HG03460 (cell line): Measurements from ENCODE around the gene ZBTB46.

Experiments
- ATAC-seq: cut with Tn5 transposase; IDR thresholded peaks from one replicate; pipeline ENCODE4 v1.9.1; 2021; ENCODE audit not compliant: unreplicated experiment

ZBTB46 gene

DNA sequence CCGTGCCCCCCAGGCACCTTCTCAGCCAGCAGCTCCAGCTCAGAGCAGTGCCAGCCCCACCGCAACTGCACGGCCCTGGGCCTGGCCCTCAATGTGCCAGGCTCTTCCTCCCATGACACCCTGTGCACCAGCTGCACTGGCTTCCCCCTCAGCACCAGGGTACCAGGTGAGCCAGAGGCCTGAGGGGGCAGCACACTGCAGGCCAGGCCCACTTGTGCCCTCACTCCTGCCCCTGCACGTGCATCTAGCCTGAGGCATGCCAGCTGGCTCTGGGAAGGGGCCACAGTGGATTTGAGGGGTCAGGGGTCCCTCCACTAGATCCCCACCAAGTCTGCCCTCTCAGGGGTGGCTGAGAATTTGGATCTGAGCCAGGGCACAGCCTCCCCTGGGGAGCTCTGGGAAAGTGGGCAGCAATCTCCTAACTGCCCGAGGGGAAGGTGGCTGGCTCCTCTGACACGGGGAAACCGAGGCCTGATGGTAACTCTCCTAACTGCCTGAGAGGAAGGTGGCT, 133.7 kb downstream of the ZBTB46 start:
- no peak for ATAC-seq

DNA sequence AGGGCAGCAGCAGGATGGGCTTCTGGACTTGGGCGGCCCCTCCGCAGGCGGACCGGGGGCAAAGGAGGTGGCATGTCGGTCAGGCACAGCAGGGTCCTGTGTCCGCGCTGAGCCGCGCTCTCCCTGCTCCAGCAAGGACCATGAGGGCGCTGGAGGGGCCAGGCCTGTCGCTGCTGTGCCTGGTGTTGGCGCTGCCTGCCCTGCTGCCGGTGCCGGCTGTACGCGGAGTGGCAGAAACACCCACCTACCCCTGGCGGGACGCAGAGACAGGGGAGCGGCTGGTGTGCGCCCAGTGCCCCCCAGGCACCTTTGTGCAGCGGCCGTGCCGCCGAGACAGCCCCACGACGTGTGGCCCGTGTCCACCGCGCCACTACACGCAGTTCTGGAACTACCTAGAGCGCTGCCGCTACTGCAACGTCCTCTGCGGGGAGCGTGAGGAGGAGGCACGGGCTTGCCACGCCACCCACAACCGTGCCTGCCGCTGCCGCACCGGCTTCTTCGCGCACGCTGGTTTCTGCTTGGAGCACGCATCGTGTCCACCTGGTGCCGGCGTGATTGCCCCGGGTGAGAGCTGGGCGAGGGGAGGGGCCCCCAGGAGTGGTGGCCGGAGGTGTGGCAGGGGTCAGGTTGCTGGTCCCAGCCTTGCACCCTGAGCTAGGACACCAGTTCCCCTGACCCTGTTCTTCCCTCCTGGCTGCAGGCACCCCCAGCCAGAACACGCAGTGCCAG, 134.3 kb downstream of the ZBTB46 start, which contains the start of gene TNFRSF6B:
Gene TNFRSF6B (plus strand): TSS at position 25 of the 729 bp plus-strand sequence. CDS start 116 bp downstream, at position 141.
- no peak for ATAC-seq

DNA sequence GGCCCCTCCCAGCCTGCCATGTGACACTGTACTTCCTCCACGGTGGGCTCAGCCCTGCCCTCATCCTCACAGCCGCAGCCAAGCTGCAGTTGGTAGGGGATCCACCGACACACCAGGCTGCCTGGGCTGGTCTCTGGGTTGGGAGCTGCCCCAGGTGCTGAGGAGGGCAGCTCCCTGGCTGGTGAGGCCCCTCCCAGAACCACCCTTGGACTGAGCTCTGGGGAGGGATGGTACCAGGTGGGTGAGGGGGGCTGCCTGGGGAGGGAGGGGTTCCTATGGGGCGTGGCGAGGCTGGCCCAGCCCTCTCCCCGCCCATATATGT, 134.8 kb downstream of the ZBTB46 start:
- no peak for ATAC-seq

DNA sequence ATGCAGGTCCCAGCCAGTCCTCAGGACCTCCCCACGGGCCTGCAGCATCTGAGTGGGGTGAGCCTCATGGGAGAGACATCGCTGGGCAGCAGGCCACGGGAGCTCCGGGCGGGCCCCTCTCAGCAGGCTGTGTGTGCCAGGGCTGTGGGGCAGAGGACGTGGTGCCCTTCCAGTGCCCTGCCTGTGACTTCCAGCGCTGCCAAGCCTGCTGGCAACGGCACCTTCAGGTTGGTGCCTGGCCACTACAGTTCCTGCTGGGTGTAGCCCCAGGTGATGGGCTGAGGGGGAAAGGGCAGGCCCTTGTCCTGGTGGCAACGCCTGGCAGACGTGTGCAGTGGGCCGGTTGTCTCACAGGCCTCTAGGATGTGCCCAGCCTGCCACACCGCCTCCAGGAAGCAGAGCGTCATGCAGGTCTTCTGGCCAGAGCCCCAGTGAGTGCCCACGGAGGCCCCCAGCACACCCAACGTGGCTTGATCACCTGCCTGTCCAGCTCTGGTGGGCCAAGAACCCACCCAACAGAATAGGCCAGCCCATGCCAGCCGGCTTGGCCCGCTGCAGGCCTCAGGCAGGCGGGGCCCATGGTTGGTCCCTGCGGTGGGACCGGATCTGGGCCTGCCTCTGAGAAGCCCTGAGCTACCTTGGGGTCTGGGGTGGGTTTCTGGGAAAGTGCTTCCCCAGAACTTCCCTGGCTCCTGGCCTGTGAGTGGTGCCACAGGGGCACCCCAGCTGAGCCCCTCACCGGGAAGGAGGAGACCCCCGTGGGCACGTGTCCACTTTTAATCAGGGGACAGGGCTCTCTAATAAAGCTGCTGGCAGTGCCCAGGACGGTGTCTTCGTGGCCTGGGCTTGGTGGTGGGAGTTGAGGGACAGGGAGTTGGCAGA, 135.4 kb downstream of the ZBTB46 start:
- no peak for ATAC-seq

DNA sequence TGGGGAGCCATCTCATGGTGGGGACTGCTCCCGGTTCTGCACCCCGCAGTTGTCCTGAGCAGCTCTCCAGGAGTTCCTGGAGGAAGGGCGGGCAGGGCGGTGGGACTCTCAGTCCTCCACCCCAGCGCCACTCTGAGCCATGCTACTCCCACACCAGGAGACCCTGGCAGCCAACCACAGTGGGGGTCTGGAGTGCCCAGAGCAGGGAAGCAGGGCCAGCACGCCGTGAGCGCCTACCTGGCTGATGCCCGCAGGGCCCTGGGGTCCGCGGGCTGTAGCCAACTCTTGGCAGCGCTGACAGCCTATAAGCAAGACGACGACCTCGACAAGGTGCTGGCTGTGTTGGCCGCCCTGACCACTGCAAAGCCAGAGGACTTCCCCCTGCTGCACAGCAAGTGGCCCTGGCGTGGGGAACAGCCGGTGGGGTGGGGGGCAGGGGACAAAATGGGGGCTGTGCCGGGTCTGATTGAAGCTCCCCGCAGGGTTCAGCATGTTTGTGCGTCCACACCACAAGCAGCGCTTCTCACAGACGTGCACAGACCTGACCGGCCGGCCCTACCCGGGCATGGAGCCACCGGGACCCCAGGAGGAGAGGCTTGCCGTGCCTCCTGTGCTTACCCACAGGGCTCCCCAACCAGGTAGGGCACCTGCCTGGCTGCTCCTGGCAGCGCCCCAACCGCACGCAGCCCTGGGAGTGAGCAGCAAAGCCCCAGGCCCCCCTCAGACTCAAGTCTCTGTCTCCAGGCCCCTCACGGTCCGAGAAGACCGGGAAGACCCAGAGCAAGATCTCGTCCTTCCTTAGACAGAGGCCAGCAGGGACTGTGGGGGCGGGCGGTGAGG, 136.3 kb downstream of the ZBTB46 start:
- no peak for ATAC-seq

DNA sequence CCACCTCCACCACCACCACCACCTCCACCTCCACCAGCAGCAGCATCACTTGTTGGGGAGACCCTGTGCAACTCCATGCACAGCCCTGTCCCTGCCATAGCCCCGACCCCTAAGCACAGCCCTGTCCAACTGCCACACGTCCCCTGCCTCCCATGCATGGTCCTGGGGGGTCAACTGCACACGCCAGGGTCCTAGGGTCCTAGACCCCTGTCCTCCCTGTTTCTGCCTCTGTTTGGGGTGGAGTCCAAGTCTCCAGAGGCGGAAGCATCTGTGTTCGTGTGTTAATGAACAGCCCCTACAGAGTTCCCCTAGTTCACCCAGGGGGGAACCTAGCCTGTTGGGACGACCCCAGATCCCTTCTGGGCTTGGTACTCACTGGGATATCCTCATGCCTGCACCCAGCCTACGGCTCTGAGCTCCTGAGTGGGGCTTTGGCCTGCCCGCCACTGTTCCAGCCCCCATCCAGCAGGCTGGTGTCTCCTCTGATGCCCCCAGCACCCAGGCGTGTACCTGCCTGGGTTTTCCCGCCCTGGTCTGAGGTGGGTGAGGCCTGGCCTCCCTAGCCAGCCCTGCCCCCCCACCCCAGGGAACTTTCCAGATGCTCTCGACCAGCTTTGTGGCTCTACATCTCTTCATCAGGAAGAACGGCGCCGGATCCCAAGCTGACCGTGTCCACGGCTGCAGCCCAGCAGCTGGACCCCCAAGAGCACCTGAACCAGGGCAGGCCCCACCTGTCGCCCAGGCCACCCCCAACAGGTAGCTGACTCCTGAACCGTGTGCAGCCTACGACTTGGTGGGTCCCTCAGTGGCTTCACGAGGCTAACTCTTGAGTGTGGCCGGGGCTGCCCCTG, 137.1 kb downstream of the ZBTB46 start:
- no peak for ATAC-seq
